PC-9 (cell line): ENCODE data around the gene UBAC1. TPM values are rescaled to one million over a fixed set of nuclear protein-coding genes. Genes with fewer than 3 reads are reported as not detected.
"Not testable (repeated sequence)": the region's sequence is repeated elsewhere in the genome, so short reads cannot be mapped to it uniquely, and the experiment has no call there.

Experiments used
- BruUV-seq: library from RNA; stranded (reverse); fragments of 400-500 nt; replicated peaks from 2 replicates; lab custom pipeline; 2021; lab: Mats Ljungman, UMichigan
- CTCF ChIA-PET: fragments of 300-600 bp; sonication (Branson Sonifier 250); formaldehyde crosslinking; loops from one replicate; lab custom pipeline; 2022; ENCODE audit warnings: antibody characterized with exemption; lab: Charles Lee
- POLR2A ChIA-PET: fragments of 300-600 bp; sonication (Branson Sonifier 250); formaldehyde crosslinking; loops from one replicate; lab custom pipeline; 2022; ENCODE audit warnings: antibody characterized with exemption; ENCODE audit not compliant: unreplicated experiment; lab: Charles Lee
- DNase-seq, 2 experiments: peaks; one replicate each; pipeline versions ENCODE4 v3.0.0 to v3.0.0-alpha.2; 2015 to 2022; ENCODE audit warnings: mixed read lengths in 1 of 2
- H2AFZ ChIP-seq: fragments of 200-600 bp; sonication (generic); 2 replicates; pipeline ENCODE4 v1.8.1; 2017; ENCODE audit warnings: antibody characterized with exemption
- H3F3A ChIP-seq: fragments of 200-600 bp; sonication (generic); 2 replicates; pipeline ENCODE4 v1.8.1; 2017; ENCODE audit warnings: antibody characterized with exemption, mild to moderate bottlenecking, low read depth; ENCODE audit not compliant: insufficient read depth
- H3K27ac ChIP-seq: fragments of 200-600 bp; sonication (generic); 2 replicates; pipeline ENCODE4 v1.6.1; 2016; ENCODE audit warnings: mixed run types
- H3K27me3 ChIP-seq: fragments of 200-600 bp; sonication (generic); 2 replicates; pipeline ENCODE4 v1.6.1; 2016; ENCODE audit warnings: low read depth, mixed run types; ENCODE audit not compliant: insufficient read depth
- H3K36me3 ChIP-seq: fragments of 200-600 bp; sonication (generic); 2 replicates; pipeline ENCODE4 v1.6.1; 2016; ENCODE audit warnings: low read depth, mixed run types
- H3K4me1 ChIP-seq: fragments of 200-600 bp; sonication (generic); replicated peaks from 2 replicates; pipeline ENCODE4 v1.6.1; 2016; ENCODE audit warnings: mixed run types; ENCODE audit not compliant: insufficient read depth
- H3K4me2 ChIP-seq: fragments of 200-600 bp; sonication (generic); 2 replicates; pipeline ENCODE4 v1.6.1; 2017; ENCODE audit warnings: mixed run types
- H3K4me3 ChIP-seq: fragments of 200-600 bp; sonication (generic); 2 replicates; pipeline ENCODE4 v1.6.1; 2016; ENCODE audit warnings: mixed run types
- H3K79me2 ChIP-seq: fragments of 200-600 bp; sonication (generic); 2 replicates; pipeline ENCODE4 v1.6.1; 2017; ENCODE audit warnings: low read depth, mixed run types
- H3K9me2 ChIP-seq: fragments of 200-600 bp; sonication (generic); 2 replicates; pipeline ENCODE4 v1.8.1; 2017; ENCODE audit warnings: mild to moderate bottlenecking; ENCODE audit not compliant: insufficient read depth
- H3K9me3 ChIP-seq: fragments of 200-600 bp; sonication (generic); 2 replicates; pipeline ENCODE4 v1.8.1; 2016; ENCODE audit warnings: low read depth; ENCODE audit not compliant: insufficient read depth
- H4K20me1 ChIP-seq: fragments of 200-600 bp; sonication (generic); 2 replicates; pipeline ENCODE4 v1.8.1; 2017; ENCODE audit not compliant: insufficient read depth
- CTCF ChIP-seq: fragments of 200-600 bp; sonication (generic); conservative IDR thresholded peaks from 2 replicates; pipeline ENCODE4 v1.6.1; 2017; ENCODE audit warnings: mixed run types, antibody characterized with exemption, mild to moderate bottlenecking, moderate library complexity
- EZH2 ChIP-seq: fragments of 200-600 bp; sonication (generic); IDR thresholded peaks from 2 replicates; pipeline ENCODE4 v1.8.0; 2017; ENCODE audit warnings: antibody characterized with exemption, low read depth
- intact Hi-C: fragments of 100-400 bp; cut with micrococcal nuclease; formaldehyde crosslinking; loops from one replicate; pipeline ENCODE4 v1.10.0; 2022; ENCODE audit not compliant: unreplicated experiment
- total RNA-seq: library from RNA; stranded (reverse); gene quantifications from 2 replicates; pipeline ENCODE4 v1.2.3, GENCODE V29; 2021

UBAC1 gene
- total RNA-seq, 1 experiment from 2014 or later: 27.6 TPM

- TF ChIP-seq CTCF (no peak), EZH2 (no peak)
- intact Hi-C loops: no loop called here
- Histone ChIP-seq H3K36me3 (no peaks in the 10 kb centered on the region), H3K9me2 (no peaks in the 10 kb centered on the region), H3K27ac (no peak overlapping the region), H3K4me1 (no peaks in the 10 kb centered on the region), H3K4me3 (no peak overlapping the region), H3K4me2 (no peak overlapping the region), H3K9me3 (no peaks in the 10 kb centered on the region), H4K20me1 (no peaks in the 10 kb centered on the region), H2AFZ (no peak overlapping the region), H3K79me2 (no peaks in the 10 kb centered on the region), H3F3A (no peaks in the 10 kb centered on the region), H3K27me3 (no peaks in the 10 kb centered on the region)
- DNase-seq: no peak
- POLR2A ChIA-PET: no interaction called here
- BruUV-seq: no TSS peak
- CTCF ChIA-PET: no interaction called here
Observed at GRCh38 chr9:135947582-135947981, 13.6 kb downstream of the UBAC1 start.

- BruUV-seq, intact Hi-C loops, H3K9me2 ChIP-seq, H3K27me3 ChIP-seq, H4K20me1 ChIP-seq, POLR2A ChIA-PET, DNase-seq, H3K79me2 ChIP-seq, H3K4me3 ChIP-seq, H3K27ac ChIP-seq, H2AFZ ChIP-seq, H3K9me3 ChIP-seq, H3F3A ChIP-seq, H3K4me1 ChIP-seq, CTCF ChIA-PET, H3K36me3 ChIP-seq, H3K4me2 ChIP-seq: not testable (repeated sequence)
Observed at GRCh38 chr9:135947105-135947504, 14.1 kb downstream of the UBAC1 start.

- Histone ChIP-seq H2AFZ (no peak overlapping the region), H3F3A (no peaks in the 10 kb centered on the region), H3K9me2 (no peaks in the 10 kb centered on the region), H3K36me3 (no peaks in the 10 kb centered on the region), H3K4me2 (no peak overlapping the region), H3K4me1 (no peaks in the 10 kb centered on the region), H3K27ac (no peak overlapping the region), H4K20me1 (no peaks in the 10 kb centered on the region), H3K4me3 (no peak overlapping the region), H3K27me3 (no peaks in the 10 kb centered on the region), H3K9me3 (no peaks in the 10 kb centered on the region), H3K79me2 (no peaks in the 10 kb centered on the region)
- intact Hi-C loops: no loop called here
- TF ChIP-seq CTCF (no peak), EZH2 (no peak)
- no peak for DNase-seq
- BruUV-seq: no TSS peak
- CTCF ChIA-PET: no interaction called here
- POLR2A ChIA-PET: no interaction called here
Observed at GRCh38 chr9:135946392-135946994, 14.7 kb downstream of the UBAC1 start.

- DNase-seq: no peak
- ChIA-PET CTCF (no interaction called here), POLR2A (no interaction called here)
- no peaks in the 10 kb centered on the region for H4K20me1 ChIP-seq
- no peaks in the 10 kb centered on the region for H3K9me3 ChIP-seq
- no peaks in the 10 kb centered on the region for H3F3A ChIP-seq
- no peak overlapping the region for H3K4me2 ChIP-seq
- no peak overlapping the region for H2AFZ ChIP-seq
- H3K79me2 ChIP-seq: no peaks in the 10 kb centered on the region
- no peaks in the 10 kb centered on the region for H3K36me3 ChIP-seq
- H3K9me2 ChIP-seq: no peaks in the 10 kb centered on the region
- no peaks in the 10 kb centered on the region for H3K4me1 ChIP-seq
- TF ChIP-seq CTCF (no peak), EZH2 (no peak)
- intact Hi-C loops: no loop called here
- BruUV-seq: no TSS peak
- H3K4me3 ChIP-seq: no peak overlapping the region
- no peaks in the 10 kb centered on the region for H3K27me3 ChIP-seq
- no peak overlapping the region for H3K27ac ChIP-seq
Observed at GRCh38 chr9:135945969-135946368, 15.2 kb downstream of the UBAC1 start.
